Measurements from ENCODE around the gene RANBP9. TPM values are rescaled to one million over a fixed set of nuclear protein-coding genes. Genes with fewer than 3 reads are reported as not detected.

The RANBP9 gene
- polyA plus RNA-seq, 4 donors = 41.9 to 50.4 (median 47.3) TPM

GRCh38 chr6:13711324-13711732 is 307 bp downstream of the RANBP9 start:
- peak in 1 of 4 donors; percentile 20 for DNase-seq (ENCODE audit: low read depth in 4 of 4, low spot score in 3 of 4)

GRCh38 chr6:13710552-13711323 is 897 bp downstream of the RANBP9 start:
- peak; percentile 36 to 41 (median 38) for DNase-seq (ENCODE audit: low read depth in 4 of 4, low spot score in 3 of 4)

DNA sequence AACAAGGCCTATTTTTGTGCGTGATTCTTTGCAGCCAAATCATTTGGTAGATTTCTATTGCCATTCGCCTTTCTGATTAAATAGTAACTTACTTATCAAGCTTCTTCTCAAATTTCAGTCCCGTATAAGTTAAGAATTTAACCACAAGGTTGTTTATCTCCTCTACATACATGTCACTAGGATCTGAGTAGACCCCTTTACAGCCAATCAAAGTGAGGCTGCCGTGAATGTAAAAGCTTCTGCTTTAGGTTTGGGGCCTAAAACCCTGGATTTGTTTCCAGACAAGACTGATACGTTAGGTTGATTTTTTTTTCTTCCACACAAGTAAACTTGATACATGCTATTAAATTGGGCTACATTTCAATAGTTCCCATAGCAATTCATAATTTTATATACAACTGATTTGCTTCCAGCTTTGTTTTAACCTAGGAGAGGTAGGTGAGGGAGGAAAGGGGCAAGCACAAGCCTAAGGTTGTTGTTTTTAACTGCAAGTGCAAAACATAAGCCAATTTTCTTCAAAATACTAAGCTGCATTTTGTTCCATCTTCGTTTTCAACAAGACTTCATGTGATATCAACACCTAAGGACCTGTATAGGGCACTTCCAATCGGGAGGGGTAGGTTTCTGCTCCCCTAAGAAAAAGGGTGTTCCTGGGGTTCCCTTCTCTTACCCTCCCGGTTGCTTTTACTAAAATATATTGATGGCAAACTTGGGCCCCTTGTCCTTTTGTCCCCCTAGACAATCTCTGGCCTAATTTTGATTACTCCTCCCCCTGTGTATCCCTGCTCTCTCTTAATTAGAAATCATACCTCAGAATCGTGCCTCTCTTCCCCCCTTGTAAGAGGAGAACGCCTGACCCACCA is 1.7 kb downstream of the RANBP9 start:
- peak in 1 of 4 donors; percentile 36 for DNase-seq (ENCODE audit: low read depth in 4 of 4, low spot score in 3 of 4)

GRCh38 chr6:13708736-13709135 is 2.9 kb downstream of the RANBP9 start:
- DNase-seq (ENCODE audit: low read depth in 4 of 4, low spot score in 3 of 4) = no peak

DNA sequence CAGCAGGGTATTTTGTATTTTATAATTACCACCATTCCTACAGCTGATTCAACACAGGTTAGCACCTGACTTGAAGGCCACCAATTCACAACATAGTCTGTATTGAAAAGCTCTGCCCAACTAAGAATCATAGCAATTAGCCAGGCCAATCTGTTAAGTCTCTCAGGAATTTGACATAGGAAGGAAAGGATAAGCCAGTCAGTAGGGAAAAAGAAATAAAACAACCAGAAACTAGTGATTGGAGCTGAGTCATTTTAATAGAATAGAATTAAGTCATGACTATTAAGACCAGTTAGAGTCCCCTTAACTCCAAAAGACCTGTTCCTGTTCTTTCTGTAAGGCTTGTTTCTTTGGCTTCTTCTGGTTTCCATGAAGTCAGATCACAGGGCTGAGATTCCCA is 8.1 kb downstream of the RANBP9 start:
- no peak for DNase-seq (ENCODE audit: low read depth in 4 of 4, low spot score in 3 of 4)

DNA sequence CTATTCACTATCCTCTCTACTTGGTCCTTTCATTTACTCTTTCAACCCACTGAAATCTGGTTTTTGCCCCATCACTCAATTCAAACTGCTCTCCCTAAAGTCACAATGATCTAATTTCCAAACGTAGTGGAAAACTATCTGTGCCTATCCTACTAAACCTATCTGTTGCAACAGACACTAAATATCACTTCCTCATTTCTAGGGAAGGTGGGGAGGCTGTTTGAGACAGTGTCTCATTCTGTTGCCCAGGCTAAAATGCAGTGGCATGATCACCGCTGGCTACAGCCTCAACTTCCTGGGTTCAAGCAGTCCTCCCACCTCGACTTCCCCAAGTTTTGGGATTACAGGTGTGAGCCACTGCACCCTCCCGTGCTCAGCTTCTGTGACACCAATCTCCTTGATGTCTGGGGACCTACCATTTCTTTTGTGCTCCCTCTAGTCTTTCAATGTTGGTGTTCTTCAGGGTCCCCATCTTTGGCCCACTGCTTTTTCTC is 8.8 kb downstream of the RANBP9 start:
- DNase-seq (ENCODE audit: low read depth in 4 of 4, low spot score in 3 of 4) = no peak

GRCh38 chr6:13700232-13700631 is 11.4 kb downstream of the RANBP9 start:
- no peak for DNase-seq (ENCODE audit: low read depth in 4 of 4, low spot score in 3 of 4)

DNA sequence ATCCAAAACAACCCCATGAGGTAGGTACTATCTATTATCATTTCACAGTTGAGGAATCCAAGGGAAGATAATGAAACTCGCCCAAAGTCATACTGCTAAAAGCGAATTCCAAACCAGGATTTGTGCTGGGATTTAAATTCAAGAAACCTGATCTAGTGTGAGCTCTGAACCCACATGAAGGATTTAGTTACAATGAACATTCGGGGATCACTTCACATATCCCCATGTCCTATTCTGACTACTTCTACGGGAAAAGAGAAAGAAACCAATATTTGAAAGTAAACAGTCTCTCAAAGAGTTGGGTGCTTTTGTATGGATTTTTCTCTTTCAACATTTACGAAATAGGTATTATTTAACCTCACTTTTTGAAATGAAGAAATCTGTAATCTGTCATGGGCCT is 12.9 kb downstream of the RANBP9 start:
- DNase-seq (ENCODE audit: low read depth in 4 of 4, low spot score in 3 of 4) = no peak

- DNase-seq (ENCODE audit: low read depth in 4 of 4, low spot score in 3 of 4) = no peak
Observed at GRCh38 chr6:13697857-13698256, 13.8 kb downstream of the RANBP9 start.

- DNase-seq (ENCODE audit: low read depth in 4 of 4, low spot score in 3 of 4) = no peak
Observed at GRCh38 chr6:13696226-13696625, 15.4 kb downstream of the RANBP9 start.

GRCh38 chr6:13695252-13695651 is 16.4 kb downstream of the RANBP9 start:
- no peak for DNase-seq (ENCODE audit: low read depth in 4 of 4, low spot score in 3 of 4)

DNA sequence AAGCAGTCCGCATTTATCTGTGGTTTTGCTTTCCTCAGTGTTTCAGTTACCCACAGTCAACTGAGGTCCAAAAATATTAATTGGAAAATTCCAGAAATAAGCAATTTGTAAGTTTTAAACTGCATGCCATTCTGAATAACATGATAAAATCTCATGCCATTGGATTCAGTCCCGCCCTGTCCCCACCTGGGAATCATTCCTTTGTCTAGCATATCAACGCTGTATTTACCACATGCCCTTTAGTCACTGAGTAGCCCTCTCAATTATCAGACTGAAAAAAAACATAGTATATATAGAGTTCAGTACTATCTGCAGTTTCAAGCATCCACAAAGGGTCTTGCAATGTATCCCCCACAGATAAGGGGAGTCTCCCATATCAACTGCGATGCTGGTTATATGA is 17.1 kb downstream of the RANBP9 start:
- DNase-seq (ENCODE audit: low read depth in 4 of 4, low spot score in 3 of 4) = no peak

DNA sequence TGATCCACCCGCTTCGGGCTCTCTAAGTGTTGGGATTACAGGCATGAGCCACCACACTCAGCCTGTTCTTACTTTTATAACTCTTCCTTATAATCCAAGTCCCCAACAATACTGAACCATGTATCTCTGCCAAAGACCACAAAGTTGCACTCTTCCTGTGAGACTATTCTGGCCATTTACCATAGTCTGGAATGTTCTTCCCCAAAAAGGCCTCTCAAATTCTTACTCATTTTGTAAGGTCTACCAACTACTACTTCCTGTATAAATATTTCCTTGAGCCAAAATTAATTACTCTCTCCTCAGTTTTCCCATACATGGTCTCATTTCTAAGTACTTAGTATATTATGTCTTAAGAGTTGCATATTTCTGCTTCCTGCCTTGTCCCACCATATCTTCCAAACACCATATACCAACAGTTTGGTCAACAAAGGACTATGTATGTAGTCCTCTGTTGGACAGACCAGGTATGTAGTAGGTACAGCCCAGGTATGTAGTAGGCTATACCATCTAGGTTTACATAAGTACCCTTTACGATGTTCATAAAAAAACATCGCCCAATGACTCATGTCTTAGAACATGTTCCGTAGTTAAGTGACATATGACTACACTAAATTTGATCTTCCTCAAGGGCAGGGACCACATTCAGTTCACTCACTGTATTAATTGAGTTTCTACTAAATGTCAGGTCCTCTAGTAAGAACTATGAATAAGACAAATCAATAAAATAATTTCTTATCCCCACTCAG is 22.0 kb downstream of the RANBP9 start:
- no peak for DNase-seq (ENCODE audit: low read depth in 4 of 4, low spot score in 3 of 4)

DNA sequence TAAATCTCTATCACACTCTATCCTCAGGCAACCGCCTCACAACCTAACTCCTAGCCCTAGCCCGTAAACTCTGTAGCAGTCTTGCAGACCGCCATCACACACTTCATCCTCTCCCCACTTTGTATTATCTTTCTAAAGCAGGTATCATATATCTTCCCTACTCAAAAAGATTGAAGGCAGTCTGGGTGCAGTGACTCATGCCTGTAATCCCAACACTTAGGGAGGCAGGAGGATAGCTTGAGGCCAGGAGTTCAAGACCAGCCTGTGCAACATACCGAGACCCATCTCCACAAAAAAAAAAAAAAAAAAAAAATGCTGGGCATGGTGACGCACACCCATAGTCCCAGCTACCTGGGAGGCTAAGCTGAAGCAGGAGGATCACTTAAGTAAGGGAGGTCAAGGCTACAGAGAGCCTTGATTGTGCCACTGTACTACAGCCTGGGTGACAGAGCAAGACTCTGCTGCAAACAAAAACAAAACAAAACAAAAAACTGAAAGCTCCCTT is 22.9 kb downstream of the RANBP9 start:
- no peak for DNase-seq (ENCODE audit: low read depth in 4 of 4, low spot score in 3 of 4)

GRCh38 chr6:13687917-13688351 is 23.7 kb downstream of the RANBP9 start:
- no peak for DNase-seq (ENCODE audit: low read depth in 4 of 4, low spot score in 3 of 4)

DNA sequence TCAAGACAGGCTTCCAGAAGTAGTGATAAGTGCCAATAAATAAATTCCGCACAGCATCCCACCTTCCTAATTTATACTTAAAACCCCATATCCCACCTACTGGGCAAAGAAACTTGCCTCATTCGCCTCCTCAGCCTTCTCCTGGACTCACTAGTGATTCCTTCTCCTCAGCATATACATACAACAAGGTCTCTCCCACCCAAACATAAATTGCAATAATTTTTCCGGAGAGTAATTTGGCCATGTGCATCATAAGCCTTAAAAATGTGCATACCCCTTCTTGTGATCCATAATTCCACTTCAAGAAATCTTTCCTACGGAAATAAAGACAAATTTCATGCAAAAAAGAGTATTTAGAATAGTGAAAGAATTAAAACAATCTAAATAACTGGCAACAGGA is 26.8 kb downstream of the RANBP9 start:
- DNase-seq (ENCODE audit: low read depth in 4 of 4, low spot score in 3 of 4) = no peak

DNA sequence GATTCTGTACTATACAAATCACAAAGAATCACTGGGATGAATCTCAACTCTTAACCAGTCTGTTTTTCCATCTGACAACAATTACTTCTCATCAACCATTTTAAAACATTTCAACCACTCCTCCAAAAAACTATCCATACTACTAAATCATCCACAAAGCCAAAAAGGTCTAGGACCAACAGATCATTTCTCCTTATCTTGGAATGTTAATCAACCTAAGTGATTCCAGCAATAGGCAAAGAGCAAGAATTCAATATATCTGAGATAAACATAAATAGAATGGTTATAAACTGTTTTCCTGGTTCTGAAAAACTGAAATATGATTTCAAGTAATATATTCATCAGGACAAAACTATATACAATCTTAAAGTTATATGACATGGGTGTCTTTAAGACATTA is 28.6 kb downstream of the RANBP9 start:
- no peak for DNase-seq (ENCODE audit: low read depth in 4 of 4, low spot score in 3 of 4)

DNA sequence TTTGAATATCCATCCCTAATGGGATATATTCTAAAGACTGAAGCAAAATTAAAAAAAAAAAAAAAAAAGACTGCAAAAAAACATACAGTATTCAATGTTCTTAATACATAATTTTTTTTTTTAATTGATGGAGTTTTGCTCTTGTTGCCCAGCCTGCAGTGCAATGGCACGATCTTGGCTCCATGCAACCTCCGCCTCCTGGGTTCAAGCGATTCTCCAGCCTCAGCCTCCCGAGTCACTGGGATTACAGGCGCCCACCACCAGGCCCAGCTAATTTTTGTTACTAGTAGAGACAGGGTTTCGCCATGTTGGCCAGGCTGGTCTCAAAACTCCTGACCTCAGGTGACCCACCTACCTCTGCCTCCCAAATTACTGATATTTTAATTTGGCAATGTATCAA is 29.3 kb downstream of the RANBP9 start:
- DNase-seq (ENCODE audit: low read depth in 4 of 4, low spot score in 3 of 4) = no peak

- no peak for DNase-seq (ENCODE audit: low read depth in 4 of 4, low spot score in 3 of 4)
Observed at GRCh38 chr6:13681305-13682061, 30.2 kb downstream of the RANBP9 start.

DNA sequence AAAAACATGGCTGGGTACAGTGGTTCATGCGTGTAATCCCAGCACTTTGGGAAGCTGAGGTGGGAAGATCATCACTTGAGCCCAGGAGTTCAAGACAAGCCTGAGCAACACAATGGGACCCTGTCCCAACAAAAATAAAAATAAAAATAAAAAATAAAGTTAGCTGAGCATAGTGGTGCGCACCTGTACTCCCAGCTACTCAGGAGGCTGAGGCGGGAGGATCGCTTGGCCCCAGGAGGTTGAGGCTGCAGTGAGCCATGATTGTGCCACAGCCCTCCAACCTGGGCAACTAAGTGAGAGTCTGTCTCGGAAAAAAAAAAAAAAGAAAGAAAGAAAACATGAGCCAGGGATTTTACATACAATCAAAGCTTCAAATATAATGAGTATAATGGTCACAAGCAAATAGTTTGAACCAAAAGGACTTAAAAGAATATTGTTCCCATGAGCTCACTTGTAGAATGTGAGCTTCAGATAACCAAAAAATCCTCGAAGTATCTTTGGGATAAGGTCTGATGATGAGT is 31.1 kb downstream of the RANBP9 start:
- no peak for DNase-seq (ENCODE audit: low read depth in 4 of 4, low spot score in 3 of 4)

Data from left renal pelvis (tissue), 4 donors.